ENCODE data around the gene PBX4. TPM values are rescaled to one million over a fixed set of nuclear protein-coding genes. Genes with fewer than 3 reads are reported as not detected.

PBX4 gene
- total and polyA plus RNA-seq, 2 of the 8 experiments (the other 6 are each of a cell fraction or from before 2014, with no cell fraction given) = 3.4 to 3.8 TPM

DNA sequence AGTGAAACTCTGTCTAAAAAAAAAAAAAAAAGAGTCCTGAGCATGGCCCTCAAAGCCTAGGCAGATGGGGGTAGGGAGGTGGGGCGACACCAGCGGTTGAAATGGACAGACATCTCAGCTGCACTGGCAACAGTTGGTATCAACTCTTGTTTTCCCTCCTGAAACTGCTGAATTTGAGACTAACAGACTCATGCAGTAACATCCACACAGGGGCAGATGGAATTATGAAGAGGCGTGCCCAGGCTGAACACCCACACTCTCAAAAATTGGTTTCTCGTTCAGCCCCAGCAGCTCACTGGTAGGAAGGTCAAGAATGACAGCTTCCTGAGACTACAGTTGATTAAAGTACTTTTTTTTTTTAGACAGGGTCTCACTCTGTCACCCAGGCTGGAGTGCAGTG is 24.1 kb downstream of the PBX4 start (continued):
- no peak for TF ChIP-seq CBX8 (IDR thresholded peaks at IDR 0.05; ENCODE audit: borderline replicate concordance, low read depth, low read length)
- TF ChIP-seq BRCA1 (IDR thresholded peaks at IDR 0.05; ENCODE audit: low read depth, low read length) = no peak
- no peak for TF ChIP-seq MAX (IDR thresholded peaks at IDR 0.05)
- no peak for TF ChIP-seq SUZ12 (IDR thresholded peaks at IDR 0.05; ENCODE audit: low read length)
- no peak for TF ChIP-seq CEBPB (IDR thresholded peaks at IDR 0.05; ENCODE audit: low read depth, low read length)
- TF ChIP-seq RBBP5 (IDR thresholded peaks at IDR 0.05; ENCODE audit: borderline replicate concordance, low read depth, low read length) = no peak
- no peak for TF ChIP-seq TEAD4 (IDR thresholded peaks at IDR 0.05; ENCODE audit: low read depth, low read length)
- TF ChIP-seq, protein P1, sequence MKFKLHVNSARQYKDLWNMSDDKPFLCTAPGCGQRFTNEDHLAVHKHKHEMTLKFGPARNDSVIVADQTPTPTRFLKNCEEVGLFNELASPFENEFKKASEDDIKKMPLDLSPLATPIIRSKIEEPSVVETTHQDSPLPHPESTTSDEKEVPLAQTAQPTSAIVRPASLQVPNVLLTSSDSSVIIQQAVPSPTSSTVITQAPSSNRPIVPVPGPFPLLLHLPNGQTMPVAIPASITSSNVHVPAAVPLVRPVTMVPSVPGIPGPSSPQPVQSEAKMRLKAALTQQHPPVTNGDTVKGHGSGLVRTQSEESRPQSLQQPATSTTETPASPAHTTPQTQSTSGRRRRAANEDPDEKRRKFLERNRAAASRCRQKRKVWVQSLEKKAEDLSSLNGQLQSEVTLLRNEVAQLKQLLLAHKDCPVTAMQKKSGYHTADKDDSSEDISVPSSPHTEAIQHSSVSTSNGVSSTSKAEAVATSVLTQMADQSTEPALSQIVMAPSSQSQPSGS (IDR thresholded peaks at IDR 0.05; ENCODE audit: low read length) = no peak
- no peak for TF ChIP-seq JUND (IDR thresholded peaks at IDR 0.05; ENCODE audit: low read length)
- TF ChIP-seq SP2 (IDR thresholded peaks at IDR 0.05; ENCODE audit: low read length) = no peak
